ENCODE measurements around the gene CYP27A1.

DNA sequence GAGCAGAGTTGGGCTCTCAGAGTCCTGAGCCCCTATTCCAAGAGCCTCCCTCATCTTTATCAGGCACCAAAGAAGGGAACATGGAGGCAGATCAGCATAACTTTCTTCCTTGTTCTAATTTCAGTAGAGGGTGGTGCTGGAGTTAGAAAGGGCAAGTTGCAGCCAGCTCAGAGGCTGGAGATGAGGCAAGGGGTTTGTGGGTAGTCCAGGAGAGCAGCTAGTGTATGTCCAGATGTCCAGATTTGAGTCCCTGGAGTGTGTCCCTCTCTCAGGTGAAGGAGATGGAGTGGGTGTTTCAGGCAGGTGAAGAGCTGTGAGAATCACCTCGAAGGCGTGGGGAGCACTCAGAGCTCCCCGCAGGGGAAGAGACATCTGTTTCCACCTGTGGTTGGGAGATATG lies 50.1 kb downstream of the CYP27A1 start:
- TF ChIP-seq POLR2A (IDR thresholded peaks at IDR 0.05) = no peak
- TF ChIP-seq, protein P1, sequence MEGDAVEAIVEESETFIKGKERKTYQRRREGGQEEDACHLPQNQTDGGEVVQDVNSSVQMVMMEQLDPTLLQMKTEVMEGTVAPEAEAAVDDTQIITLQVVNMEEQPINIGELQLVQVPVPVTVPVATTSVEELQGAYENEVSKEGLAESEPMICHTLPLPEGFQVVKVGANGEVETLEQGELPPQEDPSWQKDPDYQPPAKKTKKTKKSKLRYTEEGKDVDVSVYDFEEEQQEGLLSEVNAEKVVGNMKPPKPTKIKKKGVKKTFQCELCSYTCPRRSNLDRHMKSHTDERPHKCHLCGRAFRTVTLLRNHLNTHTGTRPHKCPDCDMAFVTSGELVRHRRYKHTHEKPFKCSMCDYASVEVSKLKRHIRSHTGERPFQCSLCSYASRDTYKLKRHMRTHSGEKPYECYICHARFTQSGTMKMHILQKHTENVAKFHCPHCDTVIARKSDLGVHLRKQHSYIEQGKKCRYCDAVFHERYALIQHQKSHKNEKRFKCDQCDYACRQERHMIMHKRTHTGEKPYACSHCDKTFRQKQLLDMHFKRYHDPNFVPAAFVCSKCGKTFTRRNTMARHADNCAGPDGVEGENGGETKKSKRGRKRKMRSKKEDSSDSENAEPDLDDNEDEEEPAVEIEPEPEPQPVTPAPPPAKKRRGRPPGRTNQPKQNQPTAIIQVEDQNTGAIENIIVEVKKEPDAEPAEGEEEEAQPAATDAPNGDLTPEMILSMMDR (IDR thresholded peaks at IDR 0.05) = no peak
- no peak for TF ChIP-seq POLR2AphosphoS5 (IDR thresholded peaks at IDR 0.05)
